Measurements from ENCODE around the gene MRPL24.

The MRPL24 gene

DNA sequence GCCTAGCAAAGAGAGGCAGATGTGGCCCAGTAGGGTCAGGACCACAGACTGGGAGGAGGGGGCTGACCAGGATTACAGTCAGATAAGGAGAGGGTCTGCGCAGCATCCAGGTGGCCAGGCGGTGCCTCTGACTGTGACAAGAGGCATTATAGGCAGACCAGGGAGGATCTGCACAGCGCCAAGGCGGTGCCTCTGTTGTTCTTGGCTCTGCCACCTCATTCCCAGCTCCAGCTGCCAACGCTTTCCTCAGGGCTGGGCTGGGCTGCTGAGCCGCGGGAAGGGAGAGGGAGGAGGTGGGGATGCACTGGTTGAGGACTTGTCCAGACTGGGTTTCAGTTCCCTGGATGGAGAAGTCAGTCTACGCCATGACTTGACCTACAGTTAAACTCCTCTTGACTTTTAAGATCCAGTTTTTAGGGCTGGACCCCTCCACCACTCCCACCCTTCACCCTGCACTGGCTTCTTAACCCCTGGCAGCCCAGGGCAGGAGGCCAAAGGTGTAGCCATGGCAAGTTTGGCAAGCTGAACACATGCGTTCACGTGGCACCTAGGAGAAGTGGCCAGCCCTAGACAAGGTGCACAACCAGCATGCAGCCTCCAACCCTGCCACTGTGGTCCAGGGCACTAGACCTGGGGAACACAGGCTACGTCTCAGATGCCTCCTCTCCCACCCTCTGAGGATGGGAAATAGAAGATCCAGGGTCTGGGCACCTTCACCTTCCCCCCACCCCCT lies 31.0 kb downstream of the MRPL24 start:
- no peak for DNase-seq (ENCODE audit: low read depth)

DNA sequence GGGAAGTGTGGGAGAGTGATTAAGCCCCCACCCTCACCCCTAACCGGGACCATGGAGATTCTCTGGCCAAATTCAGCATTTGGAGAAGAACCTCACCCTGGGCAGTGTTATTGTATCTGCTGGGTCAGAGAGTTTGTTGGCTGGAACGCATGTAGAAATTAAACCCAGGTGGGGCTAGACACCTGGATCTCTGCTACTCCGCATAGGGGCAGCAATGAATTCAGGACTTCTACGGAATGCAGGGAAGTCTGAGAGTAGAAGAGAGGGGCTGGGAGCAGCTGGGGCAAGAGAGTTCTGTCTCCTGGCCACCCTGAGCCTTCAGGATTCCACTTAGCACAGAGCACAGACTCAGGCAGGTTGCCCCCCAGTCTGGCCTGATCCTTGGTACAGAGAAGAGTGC lies 31.9 kb downstream of the MRPL24 start:
- no peak for DNase-seq (ENCODE audit: low read depth)

DNA sequence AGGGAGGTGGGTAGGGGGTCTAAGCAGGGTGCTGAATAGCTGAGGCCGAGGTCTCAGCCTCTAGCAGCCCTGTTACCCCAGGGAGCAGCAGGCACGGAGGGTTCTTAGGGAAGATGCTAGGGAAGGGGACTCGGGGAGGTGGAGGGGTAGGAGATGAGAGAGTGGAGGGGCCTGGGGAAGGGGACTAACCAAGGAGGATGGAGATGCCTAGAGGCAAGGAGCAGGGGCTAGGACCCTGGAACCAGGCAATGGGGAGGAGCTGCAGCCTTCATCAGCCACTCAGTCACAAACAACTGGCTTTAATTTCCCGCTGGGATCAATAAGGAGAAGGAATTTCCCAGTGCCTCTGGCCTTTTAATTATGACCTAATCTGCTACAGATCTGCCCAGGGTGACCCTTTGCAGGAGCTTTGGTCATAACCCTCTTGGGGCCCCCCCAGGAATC lies 32.6 kb downstream of the MRPL24 start:
- no peak for DNase-seq (ENCODE audit: low read depth)

DNA sequence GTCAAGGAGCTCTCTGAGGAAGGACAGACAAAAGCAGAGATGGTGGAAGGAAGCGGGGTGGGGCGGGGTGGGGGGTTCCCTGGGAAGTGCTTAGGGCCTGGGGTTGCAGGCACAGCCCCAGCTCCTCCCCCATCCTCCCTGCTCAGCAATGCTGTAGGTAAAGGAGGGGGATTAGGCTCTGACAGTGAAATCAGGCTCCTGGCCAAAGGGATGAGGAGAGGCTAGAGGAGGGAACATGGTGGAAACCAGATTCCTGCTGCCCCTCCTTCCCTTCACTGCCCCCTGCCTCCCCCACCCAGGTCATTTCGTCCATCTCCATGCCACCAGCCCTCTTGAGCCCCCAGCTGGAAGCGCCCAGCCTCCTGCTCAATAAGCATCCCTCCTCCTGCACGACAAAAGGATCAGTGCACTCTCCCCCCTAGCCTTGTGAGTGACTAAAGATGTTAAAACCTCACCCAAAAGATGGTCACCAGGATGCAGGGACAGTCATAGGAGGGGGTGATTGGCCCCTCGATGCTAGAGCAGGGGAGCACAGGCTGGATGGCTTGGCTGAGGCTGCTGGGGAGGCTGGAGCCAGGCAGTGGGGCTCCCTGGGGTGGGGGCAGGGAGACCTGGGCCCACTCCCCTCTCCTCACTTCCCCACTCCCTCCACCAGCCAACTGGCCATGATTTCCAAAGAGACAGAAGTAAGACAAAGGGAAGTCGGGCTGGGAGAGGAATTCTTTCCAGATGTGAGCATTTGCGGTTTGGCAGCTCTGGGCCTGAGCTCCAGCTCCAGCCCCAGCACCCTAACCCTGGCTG lies 33.3 kb downstream of the MRPL24 start:
- DNase-seq (ENCODE audit: low read depth), result no peak

GRCh38 chr1:156706657-156707416 lies 34.1 kb downstream of the MRPL24 start:
- DNase-seq (ENCODE audit: low read depth), result no peak

DNA sequence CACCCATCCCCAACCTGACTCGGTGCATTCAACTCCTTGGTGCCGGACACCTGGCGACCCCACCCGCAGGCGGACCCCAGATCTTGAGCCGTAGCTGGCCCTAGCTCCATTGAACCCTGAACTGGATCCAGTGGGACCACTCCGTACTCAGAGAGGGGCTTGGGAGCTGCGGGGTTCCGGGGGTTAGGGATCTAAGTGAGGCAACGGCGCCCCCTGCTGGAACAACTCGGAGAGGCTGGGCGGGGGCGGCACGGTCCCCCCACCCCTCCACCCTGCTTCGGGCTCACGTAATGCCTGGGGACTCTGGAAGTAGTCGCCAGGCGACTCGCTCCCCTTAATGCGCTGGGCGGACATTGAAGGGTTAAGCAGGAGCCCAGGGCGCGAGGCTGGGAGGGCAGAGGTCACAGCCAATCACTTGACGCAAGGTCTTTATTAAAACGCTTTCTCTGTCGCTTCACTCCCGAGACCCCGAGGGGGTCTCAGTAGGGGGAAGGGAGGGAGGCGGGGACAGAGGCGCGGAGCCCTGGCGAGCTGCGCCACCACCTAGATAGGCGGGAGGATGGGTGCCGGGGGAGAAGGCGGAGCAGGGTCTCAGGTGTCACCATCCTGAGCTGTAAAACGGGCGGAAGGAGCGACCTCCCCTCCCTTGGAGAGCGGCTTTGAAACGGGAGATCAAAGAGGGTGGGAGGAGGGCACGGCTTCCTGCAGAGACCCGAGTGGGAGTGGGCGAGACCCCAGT lies 34.8 kb downstream of the MRPL24 start:
- DNase-seq (ENCODE audit: low read depth), result no peak

DNA sequence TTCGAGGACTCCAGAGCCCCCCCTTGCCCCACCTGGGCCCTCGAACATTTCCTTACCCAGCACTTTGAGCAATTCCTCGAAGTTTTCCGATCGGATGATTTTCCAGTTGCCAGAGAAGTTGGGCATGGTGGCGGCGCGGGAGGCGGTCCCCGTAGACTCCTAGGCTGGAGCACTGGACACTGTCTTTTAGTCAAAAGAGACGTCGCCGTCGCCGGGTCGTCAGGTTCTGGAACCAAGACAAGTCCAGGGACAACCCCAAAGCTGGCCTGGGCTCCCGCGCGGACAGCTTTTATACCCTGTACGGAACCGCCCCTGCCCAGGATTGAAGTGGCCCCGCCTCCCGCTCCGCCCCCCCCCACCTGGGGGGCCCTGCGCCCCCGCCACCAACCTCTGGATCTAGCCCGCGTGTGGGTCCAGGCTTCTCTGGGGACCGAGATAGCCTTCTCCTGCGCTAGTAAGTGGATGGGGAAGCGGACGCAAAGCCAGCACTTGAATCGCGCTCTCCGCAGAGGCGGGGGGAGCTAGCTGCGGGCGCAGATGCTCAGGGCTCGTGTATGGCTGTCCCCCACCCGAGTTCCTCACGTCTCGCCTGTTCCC lies 35.5 kb downstream of the MRPL24 start, which contains the start of gene CRABP2:
Gene CRABP2 (minus strand): TSS at position 263 of the 597 bp plus-strand sequence. CDS start 137 bp downstream, at position 126.
- no peak for DNase-seq (ENCODE audit: low read depth)

GRCh38 chr1:156704930-156705320 lies 36.0 kb downstream of the MRPL24 start:
- DNase-seq (ENCODE audit: low read depth), result no peak

DNA sequence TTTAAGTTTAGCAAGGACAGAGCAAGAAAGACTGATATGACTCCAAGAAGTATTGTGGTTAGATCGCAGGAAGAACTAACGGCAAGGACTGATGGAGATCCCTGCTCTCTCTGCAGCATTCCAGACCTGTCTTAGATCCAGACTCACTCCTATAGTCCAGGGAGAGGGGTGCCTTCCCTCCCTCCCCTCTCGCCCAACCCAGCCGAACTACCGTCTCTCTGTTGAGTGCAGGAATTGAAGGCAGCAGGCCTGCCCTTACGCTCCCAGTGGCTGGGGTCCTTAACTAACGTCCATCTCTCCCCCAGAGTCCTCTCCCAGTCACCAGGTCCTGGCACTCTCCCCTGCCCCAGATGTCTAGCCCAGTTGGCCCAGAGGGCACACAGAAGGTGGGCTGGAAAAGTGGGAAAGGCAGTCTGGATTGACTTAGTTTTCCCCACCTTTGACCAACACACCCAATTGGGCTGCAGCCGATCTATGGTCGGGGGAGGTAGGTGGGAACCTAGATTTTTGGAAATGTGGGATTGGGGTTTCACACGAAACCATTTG lies 36.6 kb downstream of the MRPL24 start:
- no peak for DNase-seq (ENCODE audit: low read depth)

DNA sequence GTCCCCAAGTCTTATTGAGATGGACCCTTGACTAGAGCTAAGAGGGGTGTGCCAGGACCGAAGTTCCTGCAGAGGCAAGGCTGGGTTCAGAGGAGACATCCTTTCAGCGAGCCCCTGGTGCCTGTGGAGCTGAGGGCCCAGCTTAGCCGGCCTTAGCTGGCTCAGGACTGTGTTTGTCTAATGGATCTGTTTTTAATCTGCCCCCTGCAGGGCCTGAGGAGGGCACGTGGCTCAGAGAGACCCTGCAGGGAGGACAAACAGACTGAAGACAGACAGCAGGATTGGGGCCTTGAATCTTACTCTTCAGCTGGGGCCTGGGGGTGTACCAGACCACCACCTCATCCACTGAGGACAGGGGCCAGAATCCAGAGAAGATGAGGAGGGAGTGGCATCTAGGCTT lies 37.1 kb downstream of the MRPL24 start:
- no peak for DNase-seq (ENCODE audit: low read depth)

DNA sequence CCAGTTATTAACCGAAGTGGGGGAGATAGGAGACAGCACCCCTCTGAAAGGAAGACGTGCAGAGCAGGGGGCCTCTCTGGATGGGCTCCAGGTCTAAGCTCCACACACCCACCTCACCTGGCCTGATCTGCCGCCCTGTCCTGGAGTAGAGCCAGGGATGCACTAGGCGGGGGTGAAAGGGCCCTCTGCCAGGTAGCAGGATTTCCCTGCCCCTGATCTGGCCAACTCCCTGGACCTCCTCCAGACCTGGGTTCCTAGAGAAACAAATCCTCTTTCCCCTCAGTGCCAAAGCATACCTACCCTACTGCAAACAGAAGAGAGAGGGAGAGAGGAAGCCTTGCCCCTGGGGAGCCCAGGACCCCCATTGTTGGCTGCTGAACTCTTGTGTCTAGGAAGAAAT lies 37.6 kb downstream of the MRPL24 start:
- DNase-seq (ENCODE audit: low read depth), result no peak

- no peak for DNase-seq (ENCODE audit: low read depth)
These were observed 40.0 kb downstream of the MRPL24 start for GRCh38 chr1:156700736-156701531.

DNA sequence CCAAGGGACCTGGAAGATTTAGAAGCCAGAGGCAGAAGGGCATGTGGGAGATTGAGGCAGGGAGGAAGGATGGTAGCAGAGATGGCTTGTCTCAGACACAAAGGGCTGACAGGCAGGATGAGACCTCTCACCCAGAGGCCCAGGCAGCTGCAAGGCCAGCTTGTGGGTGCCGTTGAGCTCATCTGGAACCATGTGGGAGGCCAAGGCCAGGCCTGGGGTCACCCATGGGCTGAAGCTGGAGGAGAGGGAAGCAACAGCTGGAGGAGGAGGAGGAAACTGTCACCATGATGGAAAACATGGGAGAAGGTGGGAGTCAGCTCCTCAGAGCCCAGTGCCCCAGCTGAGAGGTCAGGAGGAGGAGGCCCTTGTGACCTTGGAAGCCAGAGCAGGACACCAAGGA lies 41.9 kb downstream of the MRPL24 start:
- DNase-seq (ENCODE audit: low read depth), result no peak

DNA sequence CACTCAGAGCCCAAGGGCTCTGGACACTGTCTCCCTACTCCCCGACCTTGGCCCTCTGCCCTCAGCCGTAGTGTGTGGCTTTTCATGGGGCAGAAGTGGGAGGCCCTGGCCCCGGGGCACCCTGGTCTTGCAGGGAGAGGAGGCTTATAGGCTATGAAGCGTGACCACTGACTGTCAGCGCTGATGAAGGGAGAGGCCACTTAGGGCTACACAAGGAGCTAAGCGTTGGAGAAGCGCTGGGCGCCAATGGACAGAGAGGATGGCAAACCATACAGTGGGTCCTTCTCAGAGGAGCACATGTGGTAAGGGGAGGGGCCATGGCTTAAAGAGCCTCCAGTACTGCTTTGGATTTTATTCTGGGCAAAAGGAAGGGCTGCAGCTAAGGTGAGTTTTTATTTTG lies 43.4 kb downstream of the MRPL24 start:
- DNase-seq (ENCODE audit: low read depth), result no peak

DNA sequence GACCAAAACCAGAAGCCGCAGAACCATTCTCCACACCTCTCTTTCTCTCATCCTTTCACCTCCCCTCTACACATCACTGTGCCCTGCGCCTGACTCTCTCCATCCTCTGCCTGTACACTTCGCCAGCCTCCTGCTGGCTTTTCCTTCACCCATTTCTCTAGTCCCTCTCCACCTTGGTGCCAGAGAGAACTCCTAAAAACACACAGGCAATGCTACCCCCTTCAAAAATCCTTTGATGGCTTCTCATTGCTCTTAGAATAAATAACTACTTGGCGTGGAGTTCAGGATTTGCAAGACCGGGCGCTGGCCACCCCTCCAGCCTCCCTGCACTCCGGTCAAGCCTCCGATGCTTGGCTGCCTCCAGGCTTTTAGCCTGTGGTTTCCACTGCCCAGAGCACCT lies 44.1 kb downstream of the MRPL24 start:
- no peak for DNase-seq (ENCODE audit: low read depth)

DNA sequence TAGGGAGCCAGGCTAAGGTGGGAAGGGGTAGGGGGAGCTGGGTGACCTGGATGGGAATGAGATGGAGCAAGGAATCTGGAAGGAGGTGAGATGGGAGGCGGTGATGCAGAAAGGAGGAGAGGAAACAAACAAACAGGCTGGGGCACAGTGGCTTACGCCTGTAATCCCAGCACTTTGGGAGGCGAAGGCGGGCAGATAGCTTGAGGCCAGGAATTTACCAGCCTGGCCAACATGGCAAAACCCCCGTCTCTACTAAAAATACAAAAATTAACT lies 46.3 kb downstream of the MRPL24 start:
- DNase-seq (ENCODE audit: low read depth), result no peak

DNA sequence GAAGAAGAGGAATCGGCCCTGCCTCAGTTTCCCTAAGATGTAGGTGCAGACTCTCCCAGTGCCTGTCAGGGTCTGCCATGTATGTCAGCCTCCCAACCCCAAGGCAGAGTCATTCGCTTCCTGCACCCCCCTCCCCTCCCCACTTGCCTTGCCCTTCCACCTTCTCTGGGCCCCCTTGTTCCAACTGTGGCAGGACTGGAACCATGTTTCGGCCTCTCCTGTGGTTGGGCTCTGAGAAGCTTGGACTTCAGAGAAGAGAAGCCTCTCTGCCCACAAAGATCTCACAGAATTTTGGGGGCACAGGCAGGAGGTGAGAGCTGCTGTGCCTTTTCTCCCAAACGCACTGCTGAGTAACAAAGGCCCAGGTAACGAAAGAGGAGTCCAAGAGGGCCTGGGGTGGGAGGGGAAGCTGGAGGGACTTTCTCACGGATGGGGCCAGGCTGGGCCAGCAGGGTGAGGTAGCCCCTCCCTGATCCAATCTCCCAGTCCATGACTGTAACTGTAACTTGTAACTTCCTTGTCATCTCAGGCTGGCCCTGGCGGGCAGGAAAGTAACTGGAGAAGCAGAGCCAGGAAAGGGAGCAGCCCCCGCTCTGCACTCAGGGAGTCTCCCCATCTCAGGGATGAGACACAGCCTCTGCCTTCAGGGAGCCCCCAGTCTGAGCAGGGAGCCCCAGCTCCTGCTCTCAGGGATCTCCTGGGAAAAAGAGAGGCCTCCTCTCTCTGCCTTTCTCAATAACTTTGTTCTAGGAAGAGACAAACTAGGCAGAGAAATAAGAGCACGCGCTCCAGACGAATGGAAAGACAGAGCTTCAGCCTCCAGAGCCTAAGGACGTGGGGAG lies 46.8 kb downstream of the MRPL24 start:
- DNase-seq (ENCODE audit: low read depth), result no peak

DNA sequence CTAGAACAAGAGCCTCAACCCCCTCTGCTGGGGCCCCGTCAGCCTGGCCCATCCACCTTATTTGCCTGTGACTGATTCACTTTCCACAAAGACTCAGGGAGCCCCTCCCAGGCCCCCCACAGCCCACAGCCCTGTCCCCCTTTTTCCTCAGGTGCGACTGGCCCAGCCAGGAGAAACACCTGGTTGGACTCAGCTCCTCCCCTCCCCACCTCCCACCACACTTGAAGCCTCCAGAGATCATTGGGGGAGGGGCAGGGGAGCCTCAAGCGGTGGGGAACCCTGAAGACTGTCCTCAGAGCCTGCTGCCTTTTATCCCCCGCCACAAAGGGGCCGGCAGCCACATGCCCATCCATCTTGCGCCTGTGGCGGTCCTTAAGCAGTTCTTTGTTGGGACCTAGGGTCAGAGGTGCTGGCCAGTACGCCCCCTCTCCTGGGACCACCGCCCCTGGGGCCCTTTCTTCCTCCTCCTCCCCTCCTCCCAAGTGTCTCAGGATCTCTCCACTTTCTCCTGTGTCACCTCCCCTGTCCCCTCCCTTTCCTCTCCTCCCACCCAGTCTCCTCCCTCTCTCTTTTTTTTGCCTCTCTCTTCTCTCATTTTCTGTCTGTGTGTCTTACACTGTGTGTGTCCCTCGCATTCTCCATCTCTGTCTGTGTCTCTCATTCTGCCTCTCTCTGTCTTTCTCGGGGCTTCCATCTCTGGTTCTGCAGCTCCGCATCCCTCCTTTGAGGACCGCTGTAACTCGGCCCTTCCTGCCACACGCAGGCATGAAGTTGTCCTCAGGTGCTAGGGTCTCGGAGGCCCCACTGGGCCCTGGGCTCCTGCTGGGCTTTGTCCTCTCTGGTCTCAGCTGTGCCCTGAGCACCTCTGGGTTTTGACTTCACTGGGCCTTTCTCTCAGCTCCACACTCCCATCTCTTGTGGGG lies 47.7 kb downstream of the MRPL24 start:
- DNase-seq (ENCODE audit: low read depth), result no peak

All from non-pigmented ciliary epithelial cell (primary cell).